DOHH2 (cell line): ENCODE results near the gene HOXC6.

Experiments used
- EZH2phosphoT487 ChIP-seq: fragments of 200-600 bp; sonication (generic); IDR thresholded peaks from 2 replicates; pipeline ENCODE4 v1.6.1; 2017; ENCODE audit warnings: borderline replicate concordance, mild to moderate bottlenecking, antibody characterized with exemption, low read length, moderate library complexity, mixed read lengths
- TF ChIP-seq, protein P1 (sequence below): fragments of 200-600 bp; sonication (generic); IDR thresholded peaks from one replicate; pipeline ENCODE4 v1.5.1; 2014; ENCODE audit warnings: antibody characterized with exemption, mild to moderate bottlenecking, low read depth, low read length; ENCODE audit not compliant: poor library complexity, severe bottlenecking

DNA sequence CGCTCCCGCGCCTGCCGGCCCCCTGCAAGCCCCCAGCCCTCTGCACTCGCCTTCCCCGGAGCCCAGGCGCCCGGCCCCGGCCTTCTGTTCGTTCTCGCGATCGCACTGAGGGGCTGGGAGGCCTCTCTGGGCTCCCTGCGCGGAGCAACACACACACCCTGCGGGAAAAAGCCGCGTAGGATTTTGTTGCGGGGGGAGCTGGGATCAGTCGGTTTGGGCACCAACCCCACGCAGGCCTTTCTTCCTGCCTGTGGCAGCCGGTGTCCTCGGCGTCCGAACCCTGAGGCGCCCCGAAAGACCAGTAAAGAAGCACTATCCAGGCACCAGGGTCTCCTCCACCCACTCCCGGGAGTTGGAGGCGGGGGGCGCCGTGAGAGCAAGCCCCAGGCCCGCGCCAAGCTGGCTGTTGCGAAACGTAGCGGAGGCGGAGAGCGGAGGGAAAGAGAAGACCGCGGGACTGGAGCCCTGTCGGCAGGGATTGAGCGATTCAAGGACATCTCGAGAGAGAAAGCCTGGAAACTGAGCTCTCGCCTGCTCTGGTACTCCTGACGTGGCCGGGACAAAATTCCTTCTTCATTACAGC lies 2.7 kb downstream of the HOXC6 start:
- TF ChIP-seq, protein P1, sequence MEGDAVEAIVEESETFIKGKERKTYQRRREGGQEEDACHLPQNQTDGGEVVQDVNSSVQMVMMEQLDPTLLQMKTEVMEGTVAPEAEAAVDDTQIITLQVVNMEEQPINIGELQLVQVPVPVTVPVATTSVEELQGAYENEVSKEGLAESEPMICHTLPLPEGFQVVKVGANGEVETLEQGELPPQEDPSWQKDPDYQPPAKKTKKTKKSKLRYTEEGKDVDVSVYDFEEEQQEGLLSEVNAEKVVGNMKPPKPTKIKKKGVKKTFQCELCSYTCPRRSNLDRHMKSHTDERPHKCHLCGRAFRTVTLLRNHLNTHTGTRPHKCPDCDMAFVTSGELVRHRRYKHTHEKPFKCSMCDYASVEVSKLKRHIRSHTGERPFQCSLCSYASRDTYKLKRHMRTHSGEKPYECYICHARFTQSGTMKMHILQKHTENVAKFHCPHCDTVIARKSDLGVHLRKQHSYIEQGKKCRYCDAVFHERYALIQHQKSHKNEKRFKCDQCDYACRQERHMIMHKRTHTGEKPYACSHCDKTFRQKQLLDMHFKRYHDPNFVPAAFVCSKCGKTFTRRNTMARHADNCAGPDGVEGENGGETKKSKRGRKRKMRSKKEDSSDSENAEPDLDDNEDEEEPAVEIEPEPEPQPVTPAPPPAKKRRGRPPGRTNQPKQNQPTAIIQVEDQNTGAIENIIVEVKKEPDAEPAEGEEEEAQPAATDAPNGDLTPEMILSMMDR, result no peak
- peak; percentile 66; the same call in 1 of the 2 replicates for TF ChIP-seq EZH2phosphoT487
